ENCODE measurements around the gene MT4.

DNA sequence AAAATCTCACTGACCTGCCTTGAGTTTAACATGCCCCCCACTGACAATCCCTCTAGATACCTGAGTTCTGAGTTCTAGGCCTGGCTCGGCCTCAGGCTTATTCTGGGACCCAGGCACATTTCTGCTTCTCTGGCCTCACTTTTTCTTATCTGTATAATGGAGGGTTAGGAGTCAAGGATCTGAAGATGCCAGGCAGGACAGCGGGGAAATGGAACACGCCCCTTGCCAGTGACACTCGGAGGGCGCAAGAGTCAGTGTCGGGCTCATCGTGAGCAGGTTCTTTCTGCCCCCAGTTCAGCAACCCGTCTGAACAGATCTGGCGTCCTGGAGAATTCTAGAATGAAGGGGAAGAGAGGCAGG is 23.9 kb downstream of the MT4 start:
- TF ChIP-seq CTBP1 (IDR thresholded peaks at IDR 0.05; ENCODE audit: borderline replicate concordance) (no peak), FOXM1 (IDR thresholded peaks at IDR 0.05; ENCODE audit: borderline replicate concordance) (no peak), SP1 (IDR thresholded peaks at IDR 0.05) (no peak), NFRKB (IDR thresholded peaks at IDR 0.05) (no peak), TARDBP (IDR thresholded peaks at IDR 0.05) (no peak)
